IPS-NIHi7 (cell line): ENCODE measurements around the gene CARD11.

ENCODE experiments used
- DNase-seq: peaks from one replicate; pipeline ENCODE4 v3.0.0; 2012; ENCODE audit warnings: mixed read lengths; ENCODE audit errors: extremely low spot score

CARD11 gene

DNA sequence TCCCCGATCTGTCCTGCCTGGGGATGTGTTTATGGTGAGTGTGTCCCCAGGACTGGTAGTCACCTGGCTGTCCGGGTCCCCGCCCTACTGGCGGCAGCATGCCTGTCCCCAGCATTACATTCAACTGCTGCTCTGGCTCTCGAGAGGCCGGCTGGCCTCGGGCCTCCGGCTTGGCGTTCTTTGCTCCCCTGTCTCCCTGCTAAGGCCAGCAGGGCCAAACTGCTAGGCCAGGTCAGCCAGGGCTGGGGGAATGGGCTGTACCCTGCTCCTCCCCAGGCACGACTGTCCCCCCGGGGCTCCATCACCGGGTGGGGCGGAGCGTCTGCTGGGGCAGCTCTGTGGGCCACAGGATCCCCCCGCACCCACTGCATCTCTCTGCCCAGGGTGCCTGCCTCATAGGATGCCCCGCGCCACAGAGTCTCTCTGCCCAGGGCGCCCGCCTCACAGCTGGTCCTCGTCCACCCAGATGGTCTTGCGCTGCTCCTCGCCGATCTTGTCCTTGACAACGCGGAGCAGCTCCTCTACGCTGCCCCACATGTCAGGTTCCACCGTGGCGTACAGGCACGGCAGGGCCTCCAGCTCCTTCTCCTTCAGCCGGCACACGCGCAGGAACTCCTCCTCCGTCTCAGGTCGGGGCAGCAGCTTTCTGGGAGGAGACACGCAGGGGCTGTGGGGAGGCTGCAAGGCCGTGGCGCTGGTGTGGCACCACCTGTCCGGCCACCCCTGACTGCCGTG lies 137.3 kb downstream of the CARD11 start:
- DNase-seq = no peak

DNA sequence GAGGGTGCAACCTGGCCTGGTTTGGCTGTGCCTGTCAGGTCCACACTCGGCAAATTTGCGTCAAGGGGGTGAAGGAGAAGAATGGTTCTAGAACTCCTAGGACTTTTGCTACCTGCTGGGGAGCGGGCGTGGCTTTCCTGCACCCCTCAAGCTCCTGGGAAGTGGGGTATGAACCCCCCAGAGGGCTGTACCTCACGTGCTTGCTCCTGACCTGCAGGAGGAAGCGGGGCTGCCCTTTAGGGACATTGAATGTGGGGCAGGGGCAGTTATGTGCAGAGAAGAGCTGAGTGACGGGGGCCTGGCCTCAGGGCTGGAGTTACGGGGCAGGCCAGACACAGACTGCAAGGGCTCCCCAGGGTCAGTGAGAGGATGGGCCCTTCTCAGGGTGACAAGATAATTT lies 138.2 kb downstream of the CARD11 start:
- no peak for DNase-seq

DNA sequence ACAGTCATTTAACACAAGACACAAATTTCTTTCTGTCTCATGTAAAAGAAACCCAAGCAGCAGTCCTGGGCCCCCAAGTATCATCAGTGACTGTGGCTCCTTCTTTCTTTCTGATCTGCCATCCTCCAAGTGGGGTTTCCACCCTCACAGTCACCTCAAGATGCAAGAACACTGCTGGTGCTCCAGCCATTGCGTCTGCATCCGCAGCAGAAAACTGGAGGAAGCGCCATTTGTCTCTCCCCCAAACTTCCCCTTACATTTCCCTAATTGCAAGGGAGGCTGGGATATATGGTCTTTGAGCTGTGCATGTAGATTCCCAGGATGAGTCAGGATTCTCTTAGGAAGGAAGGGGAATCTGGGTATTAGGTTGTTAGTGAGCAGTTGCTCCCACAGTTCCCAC lies 138.6 kb downstream of the CARD11 start:
- no peak for DNase-seq

DNA sequence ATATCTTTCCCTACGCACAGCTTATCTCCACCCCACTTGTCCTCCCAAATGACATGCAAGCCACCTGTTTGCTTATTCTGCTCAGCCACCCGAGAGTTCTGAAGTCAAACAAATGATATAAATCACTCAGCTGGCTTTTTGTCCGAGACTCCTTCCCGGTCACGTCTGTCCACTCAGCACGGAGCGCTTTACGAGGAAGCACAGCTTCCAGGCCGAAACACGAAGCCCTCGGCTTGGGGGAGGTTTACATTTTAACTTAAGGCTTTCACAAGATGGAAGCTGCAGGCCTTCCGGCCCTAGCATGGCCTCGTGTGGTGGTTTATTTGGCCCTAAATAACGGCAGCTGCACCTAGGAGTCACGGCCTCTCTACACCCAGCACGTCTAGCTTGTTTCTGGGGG lies 139.5 kb downstream of the CARD11 start:
- no peak for DNase-seq

DNA sequence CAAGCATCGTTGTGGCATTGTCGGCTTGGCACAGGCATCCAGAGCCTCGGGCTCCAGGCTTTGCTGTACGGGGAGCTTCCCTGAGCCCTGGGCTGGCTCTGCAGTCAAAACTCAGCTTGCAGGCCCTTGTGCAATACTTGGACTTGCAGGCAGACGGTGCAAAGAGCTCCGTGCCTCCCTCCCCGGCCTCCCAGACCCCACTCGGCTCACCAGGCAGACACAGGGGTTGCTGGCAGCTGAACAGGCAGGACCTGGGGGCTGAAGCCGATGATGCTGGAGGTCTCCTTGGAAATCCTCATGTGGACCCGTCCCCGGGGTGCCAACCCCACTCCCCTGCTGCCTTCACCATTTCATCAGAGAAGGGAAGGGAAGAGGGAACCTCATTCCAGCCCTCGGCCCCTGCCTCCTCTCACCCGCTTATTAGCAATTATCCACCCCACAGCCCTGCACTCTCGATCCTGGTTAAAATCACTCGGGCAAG lies 139.9 kb downstream of the CARD11 start:
- DNase-seq = no peak

DNA sequence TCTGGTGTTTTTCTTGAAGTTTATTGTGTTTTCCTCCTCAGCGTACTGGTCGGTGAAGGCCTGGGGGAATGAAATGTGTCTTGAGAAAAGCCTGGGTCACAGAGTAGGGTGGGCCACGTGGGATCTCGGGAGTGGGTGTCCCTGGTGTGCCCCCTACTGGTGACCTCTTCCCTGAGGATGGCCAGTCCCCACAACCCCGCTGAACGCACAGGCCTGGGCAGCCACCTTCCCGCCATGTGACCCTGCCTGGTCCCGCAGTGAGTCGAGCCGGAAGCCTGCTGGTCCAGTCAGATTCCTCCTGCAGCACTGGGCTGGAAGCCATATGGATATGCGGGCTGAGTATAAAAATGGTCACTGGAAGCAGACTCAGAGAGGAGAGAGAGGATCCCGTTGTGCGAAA lies 146.6 kb downstream of the CARD11 start:
- DNase-seq = peak; percentile 62

DNA sequence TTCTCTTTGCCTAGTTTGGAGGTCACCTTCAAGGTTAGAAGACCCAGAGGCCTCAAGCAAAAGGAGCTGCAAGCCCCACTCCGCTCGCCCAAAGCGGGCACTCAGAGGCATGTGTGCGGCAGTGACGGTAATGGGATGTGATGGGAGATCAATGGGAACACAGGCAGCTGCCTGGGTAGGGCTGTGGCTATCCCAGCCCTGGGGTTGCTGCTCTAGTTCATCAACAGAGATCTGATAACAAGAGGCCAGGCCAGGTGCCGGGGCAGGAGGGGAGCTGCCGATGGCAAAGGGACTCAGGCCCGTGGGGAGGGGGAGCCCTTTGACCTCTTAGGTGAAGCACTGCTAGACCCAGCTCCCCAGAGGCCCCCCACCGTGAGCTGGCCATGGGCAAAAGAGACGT lies 147.5 kb downstream of the CARD11 start:
- DNase-seq = no peak

DNA sequence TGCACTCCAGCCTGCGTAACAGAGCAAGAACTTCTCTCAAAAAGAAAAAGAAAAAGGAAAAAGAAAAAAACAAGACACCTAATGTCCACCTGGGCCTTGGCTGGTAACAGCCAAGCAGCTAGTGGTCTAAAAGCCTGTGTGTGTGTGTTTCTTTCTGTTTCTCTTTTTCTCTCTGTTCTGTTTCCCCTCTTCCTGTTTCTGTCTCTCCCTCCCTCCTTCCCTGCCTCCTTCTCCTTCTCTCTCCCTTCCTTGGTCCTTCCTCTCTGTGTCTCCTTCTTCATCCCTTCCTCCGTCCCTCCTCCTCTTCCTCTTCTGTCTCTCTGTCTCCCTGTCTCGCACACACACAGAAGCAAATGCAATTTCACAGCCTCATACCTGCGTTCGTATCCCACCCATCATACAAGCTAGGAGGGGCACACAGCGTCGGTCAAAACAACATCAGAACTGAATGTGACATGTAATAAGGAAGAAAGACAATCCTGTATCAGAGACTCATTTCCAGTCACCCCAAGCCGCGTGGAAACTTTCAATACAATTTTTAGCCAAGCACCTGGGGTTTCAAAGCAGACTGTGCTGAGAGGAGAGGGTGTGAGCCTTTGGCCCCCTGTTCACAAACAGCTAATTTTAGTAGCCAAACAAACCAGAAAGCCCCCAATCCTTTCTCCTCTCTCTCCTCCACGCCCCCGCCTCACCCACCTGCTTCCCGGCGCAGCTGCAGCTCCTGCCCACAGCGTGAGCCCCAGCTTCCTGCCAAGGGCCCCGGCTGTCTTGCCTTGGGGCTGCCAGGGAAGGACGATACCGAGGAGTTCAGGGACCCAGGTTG lies 149.3 kb downstream of the CARD11 start:
- DNase-seq = no peak

DNA sequence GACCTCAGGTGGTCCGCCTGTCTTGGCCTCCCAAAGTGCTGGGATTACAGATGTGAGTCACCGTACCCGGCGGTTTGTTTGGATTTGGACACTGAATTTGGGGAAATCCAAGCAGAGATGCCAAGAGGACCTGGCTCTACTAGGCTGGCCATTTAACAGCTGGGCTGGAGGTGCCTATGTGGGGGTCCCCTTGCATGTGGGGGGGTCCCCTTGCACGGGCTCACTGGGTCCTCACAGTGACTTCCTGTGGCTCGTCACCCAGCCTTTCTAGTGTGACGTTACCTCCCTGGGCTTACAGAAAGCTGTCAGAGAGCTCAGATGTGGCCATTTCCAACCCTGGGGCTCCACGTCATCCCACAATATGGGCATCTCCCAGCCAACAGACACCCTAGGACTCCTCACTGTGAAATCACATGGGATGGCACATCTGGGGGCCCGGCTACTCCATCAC lies 150.2 kb downstream of the CARD11 start:
- DNase-seq = no peak

DNA sequence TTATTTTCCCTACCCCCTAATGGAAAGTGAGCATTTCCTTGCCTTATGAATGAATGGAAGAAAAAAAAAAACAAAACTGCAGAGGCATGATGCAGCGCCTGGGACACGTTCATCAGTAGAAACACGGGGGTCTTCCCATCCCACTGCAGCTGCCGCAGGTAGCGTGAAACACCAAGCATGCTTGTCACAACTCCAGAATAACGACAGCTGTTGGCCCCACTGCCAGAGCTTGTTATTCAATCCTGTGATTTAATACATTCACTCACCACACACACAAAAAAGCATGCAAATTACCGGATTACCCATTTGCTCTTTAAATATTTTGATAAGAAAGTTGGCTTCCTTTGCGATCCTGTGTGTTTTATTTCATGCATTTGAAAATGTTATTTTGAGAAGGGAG lies 151.1 kb downstream of the CARD11 start:
- DNase-seq = no peak

DNA sequence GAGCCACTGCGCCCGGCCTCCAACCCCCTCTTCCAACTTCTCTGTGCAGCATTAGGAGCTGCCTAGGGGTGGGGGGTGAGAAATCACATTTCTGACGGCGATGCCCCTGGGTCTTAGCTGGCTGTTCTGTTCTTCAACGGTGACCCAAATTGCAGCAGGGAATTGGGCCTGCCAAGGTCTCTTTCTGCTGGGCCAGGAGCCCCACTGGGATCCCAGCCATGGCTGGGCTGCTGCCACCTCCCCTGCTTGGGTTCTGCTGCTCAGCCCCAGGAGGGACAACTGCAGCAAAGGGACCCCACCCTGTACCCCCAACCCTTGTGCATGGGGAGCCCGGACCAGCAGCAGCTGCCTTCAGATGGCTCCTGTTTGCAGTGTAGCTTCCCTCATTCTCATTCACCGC lies 155.9 kb downstream of the CARD11 start:
- no peak for DNase-seq

DNA sequence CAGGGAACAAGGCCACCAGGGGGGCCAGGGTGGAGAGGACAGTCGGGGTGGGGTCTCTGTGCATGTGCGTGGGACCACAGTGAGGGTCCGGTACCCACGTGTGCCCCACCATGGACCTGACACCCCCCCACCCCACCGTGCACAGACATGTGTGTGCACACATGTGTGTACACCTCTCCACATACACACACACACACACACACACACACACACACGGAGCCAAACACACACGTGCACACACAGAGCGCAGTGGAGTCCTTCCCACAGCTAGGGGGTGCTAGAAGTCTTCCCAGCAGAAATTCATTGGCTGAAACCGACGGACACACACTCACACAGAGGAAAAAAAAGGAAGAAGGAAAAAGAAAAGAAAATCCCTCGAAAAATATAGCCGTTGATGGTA lies 156.8 kb downstream of the CARD11 start:
- DNase-seq = peak; percentile 86

DNA sequence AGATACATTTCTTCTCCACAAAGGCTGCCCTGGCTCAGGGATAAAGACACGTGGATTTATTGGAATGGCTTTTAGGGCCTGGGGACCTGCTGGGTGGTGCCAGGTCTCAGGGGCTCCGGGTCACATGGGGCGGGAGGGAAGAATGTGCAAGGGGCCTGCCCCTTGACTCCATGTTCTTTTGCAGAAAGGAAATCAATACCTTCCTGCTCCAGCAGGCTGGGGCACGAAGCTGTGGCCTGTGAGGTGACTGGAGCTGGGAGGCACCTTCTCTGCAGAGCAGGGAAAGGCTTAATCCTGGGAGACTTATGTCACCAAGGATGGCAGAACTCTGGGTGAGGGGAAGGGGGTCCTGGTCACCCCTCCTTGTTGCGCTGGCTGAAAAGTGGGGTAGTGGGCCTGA lies 157.3 kb downstream of the CARD11 start:
- DNase-seq = no peak

DNA sequence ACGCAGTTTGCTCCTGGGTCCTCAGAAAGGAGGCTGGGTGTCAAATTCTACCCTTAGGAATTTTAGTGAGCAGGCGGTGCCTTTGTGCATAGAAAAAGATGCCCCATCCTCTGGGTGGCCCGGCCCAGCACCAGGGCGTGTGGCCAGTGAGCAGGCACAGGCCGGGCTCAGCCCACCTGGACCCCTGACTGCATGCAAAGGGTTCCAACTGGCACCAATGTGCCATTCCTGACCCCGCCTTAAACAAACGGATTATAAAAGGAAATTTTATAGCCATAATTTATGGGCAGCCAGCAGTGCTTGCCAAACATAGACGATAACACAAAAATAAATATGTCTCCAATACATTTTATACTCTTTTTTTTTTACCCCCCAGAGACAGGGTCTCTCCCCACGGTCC lies 159.5 kb downstream of the CARD11 start:
- DNase-seq = no peak

DNA sequence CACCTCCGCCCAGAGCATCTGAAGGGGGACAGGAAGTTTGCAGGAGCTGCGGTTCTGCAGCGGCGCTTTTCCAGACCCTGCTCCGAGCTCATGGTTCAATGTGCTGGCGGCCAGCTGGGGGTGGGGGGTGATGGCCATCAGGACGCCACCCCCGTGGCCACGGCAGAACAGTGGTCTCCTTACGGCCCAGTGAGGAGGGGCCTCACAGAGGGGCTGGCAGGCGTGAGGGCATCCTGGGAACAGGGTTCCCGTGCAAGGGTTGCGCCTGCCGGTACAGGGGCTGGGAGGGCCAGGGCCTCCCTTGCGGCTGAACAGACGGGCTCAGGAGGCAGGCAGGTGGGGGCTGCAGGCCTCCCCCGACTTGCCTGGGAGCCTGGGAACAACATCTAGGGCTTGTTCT lies 160.6 kb downstream of the CARD11 start:
- DNase-seq = no peak

DNA sequence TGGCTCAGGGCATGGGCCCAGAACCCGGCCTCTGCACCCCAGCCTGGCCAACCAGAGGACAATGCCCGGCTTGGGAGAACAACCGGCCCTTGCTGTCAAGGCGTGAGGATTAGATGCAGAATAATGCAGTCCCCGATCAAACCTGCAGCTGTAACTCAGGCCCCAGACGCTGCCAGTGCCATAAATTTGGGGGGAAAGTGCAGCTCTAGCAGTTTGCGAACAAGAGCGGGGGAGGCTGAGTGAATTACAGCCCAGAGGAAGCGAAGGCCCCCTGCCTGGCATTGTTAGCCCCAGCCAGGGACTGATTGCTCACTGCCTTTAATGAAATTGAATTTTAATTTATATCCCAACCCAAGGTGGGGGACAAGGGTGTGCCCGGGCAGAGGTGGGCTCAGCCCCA lies 161.6 kb downstream of the CARD11 start:
- DNase-seq = no peak

DNA sequence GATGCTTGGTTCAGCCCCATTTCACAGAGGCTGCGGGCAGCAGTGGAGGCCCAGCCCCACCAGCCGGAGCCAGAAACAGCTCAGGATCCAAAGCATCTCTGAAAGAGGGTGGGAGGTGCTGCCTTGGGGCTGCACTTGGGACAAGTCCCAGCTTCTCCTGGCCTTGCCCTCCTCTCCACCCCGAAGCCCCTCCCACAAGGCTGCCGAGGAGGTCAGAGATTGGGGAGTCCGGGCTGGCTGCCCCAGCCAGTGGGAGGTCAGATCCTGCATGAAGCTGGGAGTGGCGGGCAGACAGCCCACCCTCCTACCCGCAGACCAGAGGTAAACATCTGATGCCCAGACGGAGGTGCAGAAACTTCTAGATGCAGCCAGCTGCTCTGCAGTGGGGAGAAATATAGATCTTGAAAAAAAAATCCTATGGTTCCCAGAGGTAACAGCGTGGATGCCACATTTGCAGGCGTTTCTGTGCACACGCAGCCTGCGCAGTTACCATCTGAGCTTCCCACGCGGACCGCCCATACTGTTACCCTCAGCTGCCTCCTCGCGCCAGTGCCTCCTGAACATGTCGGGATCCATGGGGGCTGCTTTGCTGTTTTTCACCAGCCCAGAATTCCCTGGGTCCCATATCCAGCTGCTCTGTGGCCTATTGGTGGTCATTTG lies 162.7 kb downstream of the CARD11 start:
- peak; percentile 81 for DNase-seq

DNA sequence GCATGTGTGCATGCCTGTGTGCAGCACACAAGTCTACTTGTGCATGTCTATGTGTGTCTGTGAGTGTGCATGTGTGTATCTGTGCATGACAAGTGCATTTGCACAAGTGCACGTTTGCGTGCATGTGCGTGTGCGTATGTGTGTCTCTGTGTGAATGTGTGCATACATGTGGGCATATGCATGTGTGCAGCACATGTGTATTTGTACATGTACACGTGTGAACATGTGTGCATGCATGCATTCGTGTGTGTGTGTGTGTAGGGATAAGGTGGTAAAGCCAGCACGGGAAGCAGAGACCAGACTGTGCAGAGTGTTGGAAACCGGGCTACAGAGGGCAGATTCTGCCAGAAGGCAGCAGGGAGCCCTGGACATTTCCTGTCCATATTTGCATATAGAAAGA lies 163.6 kb downstream of the CARD11 start:
- no peak for DNase-seq

DNA sequence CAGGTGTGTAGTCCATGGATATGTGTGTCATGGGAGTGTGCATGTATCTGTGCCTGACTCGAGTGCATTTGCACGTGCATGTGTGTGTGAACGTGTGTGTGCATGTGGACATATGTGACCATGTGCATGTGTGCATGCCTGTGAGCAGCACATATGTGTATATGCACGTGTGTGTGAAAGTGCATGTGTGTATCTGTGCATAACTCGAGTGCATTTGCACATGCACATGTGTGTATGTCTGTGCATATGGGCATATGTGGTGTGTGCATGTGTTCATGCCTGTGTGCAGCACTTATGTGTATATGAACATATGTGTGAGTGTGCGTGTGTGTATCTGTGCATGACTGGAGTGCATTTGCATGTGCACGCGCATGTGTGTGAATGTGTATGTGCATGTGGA lies 164.3 kb downstream of the CARD11 start:
- no peak for DNase-seq

DNA sequence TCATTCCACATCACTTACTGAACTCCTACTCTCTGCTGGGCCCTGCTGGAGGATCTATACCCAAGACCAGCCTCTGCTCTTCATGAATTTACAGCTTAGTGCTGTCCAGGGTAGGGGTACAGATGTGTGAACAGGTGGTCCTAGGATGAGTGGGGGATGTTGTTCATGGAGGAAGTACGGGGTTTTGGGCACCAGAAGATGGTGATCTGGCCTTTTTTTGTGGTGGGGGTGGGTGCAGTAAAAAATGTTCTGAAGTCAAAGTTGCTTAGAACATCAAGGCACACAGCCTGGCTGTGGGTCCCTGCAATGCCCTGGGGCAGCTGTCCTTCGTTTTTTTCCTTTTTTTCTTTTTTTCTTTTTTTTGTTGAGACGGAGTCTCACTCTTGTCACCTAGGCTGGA lies 165.4 kb downstream of the CARD11 start:
- DNase-seq = no peak

DNA sequence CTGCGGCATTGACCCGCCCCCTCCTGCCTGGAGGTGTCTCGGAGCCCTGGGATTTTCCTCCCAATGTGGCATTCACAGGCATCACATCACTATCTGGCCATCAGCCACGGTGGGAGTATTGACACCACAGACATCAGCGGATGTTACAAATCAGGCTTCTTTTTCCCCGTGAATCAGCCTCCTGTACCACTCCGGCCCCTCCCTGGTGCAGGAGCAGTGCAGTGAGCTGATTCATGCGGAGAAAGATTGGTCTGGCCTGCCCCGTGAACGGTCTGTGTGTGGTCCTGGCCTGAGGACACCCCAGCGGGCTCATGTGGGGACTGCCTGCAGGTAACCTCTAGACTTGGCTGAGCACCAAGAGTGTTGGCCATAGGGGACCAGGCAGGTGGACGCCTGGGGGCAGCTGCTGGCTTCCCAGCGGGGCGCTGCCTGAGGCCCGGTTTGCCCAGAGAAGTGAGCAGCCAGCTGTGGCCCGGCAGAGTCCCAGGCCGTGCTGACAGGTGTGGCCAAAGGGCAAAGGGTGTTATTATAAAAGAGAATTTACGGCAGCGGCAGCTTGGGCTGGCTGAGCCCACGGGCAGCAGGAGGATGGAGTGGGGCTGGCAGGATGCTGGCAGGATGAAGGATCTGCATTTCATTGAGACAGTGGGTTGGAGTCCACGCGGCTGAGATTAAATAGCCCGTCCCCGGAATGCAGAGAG lies 167.5 kb downstream of the CARD11 start:
- DNase-seq = no peak
